HG02623 (cell line): Measurements from ENCODE around the gene RFTN1.

ENCODE experiments used
- ATAC-seq: cut with Tn5 transposase; IDR thresholded peaks from one replicate; pipeline ENCODE4 v1.9.1; 2021; ENCODE audit warnings: moderate library complexity; ENCODE audit not compliant: unreplicated experiment

RFTN1 gene

GRCh38 chr3:16513141-16514020 lies at the start of gene RFTN1:
Gene RFTN1, minus strand, starts transcription at chr3:16513699. Its CDS starts 19,830 bp downstream, at chr3:16493869.
- no peak for ATAC-seq

- no peak for ATAC-seq
Measured at GRCh38 chr3:16559653-16560365, 46.3 kb upstream of the RFTN1 start.

- no peak for ATAC-seq
Measured at GRCh38 chr3:16554126-16554525, 40.6 kb upstream of the RFTN1 start.

- no peak for ATAC-seq
Measured at GRCh38 chr3:16552757-16553156, 39.3 kb upstream of the RFTN1 start.

- ATAC-seq: peak; percentile 7
Measured at GRCh38 chr3:16551342-16551976, 38.0 kb upstream of the RFTN1 start.

- ATAC-seq: peak; percentile 92
Measured at GRCh38 chr3:16550676-16551341, 37.3 kb upstream of the RFTN1 start.

GRCh38 chr3:16550305-16550675 lies 36.8 kb upstream of the RFTN1 start:
- ATAC-seq: no peak

GRCh38 chr3:16548721-16549120 lies 35.2 kb upstream of the RFTN1 start:
- ATAC-seq: no peak

- ATAC-seq: no peak
Measured at GRCh38 chr3:16547561-16548357, 34.3 kb upstream of the RFTN1 start.

GRCh38 chr3:16546186-16547010 lies 32.9 kb upstream of the RFTN1 start:
- no peak for ATAC-seq

GRCh38 chr3:16545413-16546185 lies 32.1 kb upstream of the RFTN1 start:
- no peak for ATAC-seq

- no peak for ATAC-seq
Measured at GRCh38 chr3:16543242-16543864, 29.9 kb upstream of the RFTN1 start.

GRCh38 chr3:16538507-16538906 lies 25.0 kb upstream of the RFTN1 start:
- ATAC-seq: no peak

GRCh38 chr3:16536996-16537395 lies 23.5 kb upstream of the RFTN1 start:
- ATAC-seq: no peak

GRCh38 chr3:16536344-16536663 lies 22.8 kb upstream of the RFTN1 start:
- no peak for ATAC-seq

GRCh38 chr3:16534640-16535262 lies 21.3 kb upstream of the RFTN1 start:
- ATAC-seq: no peak

- ATAC-seq: no peak
Measured at GRCh38 chr3:16533928-16534574, 20.6 kb upstream of the RFTN1 start.
